Left lung (tissue), 10 donors: ENCODE results near the gene CYP19A1. TPM values are rescaled to one million over a fixed set of nuclear protein-coding genes. Genes with fewer than 3 reads are reported as not detected.

Experiments
- ATAC-seq: fragments of 200-7000 bp; cut with Tn5 transposase; one replicate; pipeline ENCODE4 v1.9.1; 2020; ENCODE audit warnings: moderate library complexity
- DNase-seq, 4 donors: peaks; one replicate each; pipeline ENCODE4 v3.0.0-alpha.2; 2013 to 2020
- H3K27ac ChIP-seq, 2 donors: fragments of 200-600 bp; sonication (generic) in 1 of 2; one replicate each; pipeline versions ENCODE4 v1.5.0 to v1.8.0; 2020 to 2021
- H3K27me3 ChIP-seq, 2 donors: fragments of 200-600 bp; sonication (generic) in 1 of 2; one replicate each; pipeline versions ENCODE4 v1.5.0 to v1.8.0; 2020 to 2021
- H3K36me3 ChIP-seq, 2 donors: fragments of 200-600 bp; sonication (generic) in 1 of 2; one replicate each; pipeline versions ENCODE4 v1.5.0 to v1.8.0; 2020 to 2021
- H3K4me1 ChIP-seq, 2 donors: fragments of 200-600 bp; one replicate each; pipeline ENCODE4 v1.8.0; 2021
- H3K4me3 ChIP-seq, 2 donors: fragments of 200-600 bp; sonication (generic) in 1 of 2; one replicate each; pipeline versions ENCODE4 v1.5.0 to v1.8.0; 2020 to 2021; ENCODE audit warnings: mild to moderate bottlenecking in 1 of 2
- H3K9me3 ChIP-seq, 2 donors: fragments of 200-600 bp; sonication (generic) in 1 of 2; one replicate each; pipeline versions ENCODE4 v1.5.0 to v1.8.0; 2020 to 2021
- CTCF ChIP-seq, 2 donors: fragments of 200-600 bp; sonication (generic) in 1 of 2; IDR thresholded peaks; one replicate each; pipeline versions ENCODE4 v1.5.0 to v1.8.0; 2021; ENCODE audit warnings: antibody characterized with exemption in 2 of 2
- intact Hi-C, 2 donors: fragments of 100-400 bp; cut with DNase I; formaldehyde crosslinking; loops; one replicate each; pipeline versions ENCODE4 v1.11.2 to v1.14.2; 2022
- polyA plus RNA-seq, 6 donors: library from polyadenylated mRNA; unstranded; fragments of 120-200 nt; gene quantifications; one replicate each; pipeline ENCODE4 v1.2.1, GENCODE V29; 2013; ENCODE audit not compliant: insufficient read length in 6 of 6
- total RNA-seq, 2 donors: library from RNA; stranded (reverse); fragmentation: NEBNext Ultra II Directional; extraction: Animal tissue kit (Norgen Biotek cat#: 25700); gene quantifications; one replicate each; pipeline ENCODE4 v1.2.1, GENCODE V29; 2021
- donor health status: DM: no; HTN: yes; CAD: no.
- donor health status: DM: no; HTN: no; CAD: no.

CYP19A1 gene
- total and polyA plus RNA-seq, 8 donors = 0.13 to 7.1 (median 0.47) TPM; not detected in 2

GRCh38 chr15:51201581-51201980 lies 136.8 kb downstream of the CYP19A1 start:
- intact Hi-C loops = no loop called here
- no peak overlapping the region for H3K4me3 ChIP-seq
- no peak for TF ChIP-seq CTCF (IDR thresholded peaks at IDR 0.05)
- no peak for DNase-seq
- ATAC-seq = no peak
- H3K27ac ChIP-seq = no peak overlapping the region
- H3K36me3 ChIP-seq = no peaks in the 10 kb centered on the region
- H3K9me3 ChIP-seq = no peaks in the 10 kb centered on the region
- peaks cover 0 to 10% of the 10 kb centered on the region in 2 donors for H3K4me1 ChIP-seq
- H3K27me3 ChIP-seq = peaks cover 0 to 28% of the 10 kb centered on the region in 2 donors

GRCh38 chr15:51200792-51201191 lies 137.6 kb downstream of the CYP19A1 start:
- no peaks in the 10 kb centered on the region for H3K9me3 ChIP-seq
- no peak overlapping the region for H3K4me3 ChIP-seq
- intact Hi-C loops = no loop called here
- DNase-seq (no peak), ATAC-seq (no peak)
- no peak for TF ChIP-seq CTCF (IDR thresholded peaks at IDR 0.05)
- H3K36me3 ChIP-seq = no peaks in the 10 kb centered on the region
- peaks cover 0 to 10% of the 10 kb centered on the region in 2 donors for H3K4me1 ChIP-seq
- H3K27ac ChIP-seq = no peak overlapping the region
- peaks cover 0 to 27% of the 10 kb centered on the region in 2 donors for H3K27me3 ChIP-seq

GRCh38 chr15:51199541-51199940 lies 138.9 kb downstream of the CYP19A1 start:
- Histone ChIP-seq H3K4me3 (no peak overlapping the region), H3K27me3 (peaks cover 0 to 21% of the 10 kb centered on the region in 2 donors), H3K36me3 (no peaks in the 10 kb centered on the region), H3K4me1 (peaks cover 0 to 10% of the 10 kb centered on the region in 2 donors), H3K27ac (no peak overlapping the region), H3K9me3 (no peaks in the 10 kb centered on the region)
- DNase-seq (no peak), ATAC-seq (no peak)
- TF ChIP-seq CTCF (IDR thresholded peaks at IDR 0.05) = no peak
- intact Hi-C loops = no loop called here

- H3K27ac ChIP-seq = no peak overlapping the region
- no peaks in the 10 kb centered on the region for H3K36me3 ChIP-seq
- intact Hi-C loops = no loop called here
- H3K27me3 ChIP-seq = peaks cover 0 to 21% of the 10 kb centered on the region in 2 donors
- no peak for DNase-seq
- TF ChIP-seq CTCF (IDR thresholded peaks at IDR 0.05) = no peak
- ATAC-seq = no peak
- H3K9me3 ChIP-seq = no peaks in the 10 kb centered on the region
- peaks cover 0 to 10% of the 10 kb centered on the region in 2 donors for H3K4me1 ChIP-seq
- H3K4me3 ChIP-seq = no peak overlapping the region
Observed at GRCh38 chr15:51198701-51199232, 139.6 kb downstream of the CYP19A1 start.

GRCh38 chr15:51195459-51195858 lies 142.9 kb downstream of the CYP19A1 start:
- no peak overlapping the region for H3K27ac ChIP-seq
- H3K4me1 ChIP-seq = peaks cover 0 to 26% of the 10 kb centered on the region in 2 donors
- DNase-seq = no peak
- no peak for TF ChIP-seq CTCF (IDR thresholded peaks at IDR 0.05)
- H3K36me3 ChIP-seq = no peaks in the 10 kb centered on the region
- H3K4me3 ChIP-seq = no peak overlapping the region
- peaks cover 0 to 28% of the 10 kb centered on the region in 2 donors for H3K27me3 ChIP-seq
- intact Hi-C loops = no loop called here
- ATAC-seq = no peak
- no peaks in the 10 kb centered on the region for H3K9me3 ChIP-seq
